SK-MEL-5 (cell line): ENCODE measurements around the gene ACACB. TPM values are rescaled to one million over a fixed set of nuclear protein-coding genes. Genes with fewer than 3 reads are reported as not detected.
"Not testable (repeated sequence)": the region's sequence is repeated elsewhere in the genome, so short reads cannot be mapped to it uniquely, and the experiment has no call there.

ENCODE experiments used
- DNase-seq: peaks from one replicate; pipeline ENCODE4 v3.0.0-alpha.2; 2016; ENCODE audit warnings: low read depth, low spot score
- in situ Hi-C: cut with HindIII; loops from 2 replicates; pipeline ENCODE4 v1.10.0; 2016; ENCODE audit warnings: low sequenced_read_pairs, high pct_unique_total_duplicates, low pct_unique_long_range_greater_than_20kb
- total RNA-seq: library from RNA; depleted of rRNA; stranded (reverse); fragments of >200 nt; shearing (Covaris generic); gene quantifications from 2 replicates; pipeline ENCODE4 v1.2.3, GENCODE V29; 2014

Gene ACACB
- total RNA-seq, 1 experiment from 2014 or later, result 5.9 TPM

- in situ Hi-C loops, result no loop called here
- DNase-seq, result no peak
These were observed 14.1 kb downstream of the ACACB start for GRCh38 chr12:109130297-109131153.

GRCh38 chr12:109131154-109132050 lies 15.0 kb downstream of the ACACB start:
- no peak for DNase-seq
- in situ Hi-C loops, result no loop called here

DNA sequence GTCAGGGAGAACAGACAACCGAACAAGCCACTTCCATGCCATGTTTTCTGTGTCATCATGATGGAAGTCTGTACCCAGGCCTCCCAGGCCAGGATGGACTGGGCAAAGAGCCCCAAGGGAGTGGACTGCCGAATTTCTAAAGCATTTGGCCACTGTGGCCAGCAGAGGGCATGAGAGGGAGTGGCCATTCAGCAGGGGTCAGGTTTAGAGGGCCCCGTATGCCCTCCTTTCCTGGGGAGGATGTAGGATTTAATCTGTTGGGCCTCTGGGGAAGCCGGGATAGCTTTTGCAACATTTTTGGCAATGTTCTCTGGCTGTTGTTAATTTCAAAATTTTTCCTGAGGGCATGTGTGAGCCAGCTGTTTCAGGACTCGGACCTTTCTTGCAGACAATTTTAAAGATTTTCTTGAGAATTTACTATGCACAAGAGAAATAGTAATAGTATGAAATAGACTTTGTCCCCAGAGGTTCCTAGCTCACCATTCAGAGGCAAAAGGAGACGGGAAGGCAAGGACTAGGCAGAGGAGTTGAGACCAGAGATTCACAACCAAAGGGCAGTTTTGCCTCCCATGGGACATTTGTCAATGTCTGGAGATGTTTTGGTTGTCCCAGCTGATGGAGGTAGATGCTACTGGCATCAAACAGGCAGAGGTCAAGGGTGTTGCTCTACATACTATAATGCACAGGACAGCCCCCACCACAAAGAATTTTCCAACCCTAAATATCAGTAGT lies 18.0 kb downstream of the ACACB start:
- in situ Hi-C loops, result no loop called here
- DNase-seq, result peak; percentile 74

DNA sequence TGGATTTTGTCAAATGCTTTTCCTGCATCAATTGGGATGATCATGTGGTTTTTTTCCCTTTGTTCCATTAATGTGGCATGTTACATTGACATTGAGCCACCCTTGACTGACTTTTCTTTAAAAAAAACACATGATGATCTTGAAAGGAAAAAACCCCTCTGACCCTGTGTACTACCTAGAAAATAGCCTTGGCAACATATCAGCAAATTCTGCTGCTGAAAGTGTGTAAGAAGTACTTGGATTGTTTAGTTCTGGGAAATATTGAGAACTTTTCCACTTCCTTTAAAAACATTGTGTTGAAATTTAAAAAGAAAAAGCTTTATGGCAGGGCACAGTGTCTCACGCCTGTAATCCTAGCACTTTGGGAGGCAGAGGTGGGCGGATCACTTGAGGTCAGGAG lies 20.7 kb downstream of the ACACB start:
- DNase-seq, result no peak
- in situ Hi-C loops, result no loop called here

- no peak for DNase-seq
- in situ Hi-C loops, result no loop called here
These were observed 23.0 kb downstream of the ACACB start for GRCh38 chr12:109139360-109139759.

GRCh38 chr12:109139791-109140190 lies 23.4 kb downstream of the ACACB start:
- in situ Hi-C loops, result no loop called here
- DNase-seq, result no peak

DNA sequence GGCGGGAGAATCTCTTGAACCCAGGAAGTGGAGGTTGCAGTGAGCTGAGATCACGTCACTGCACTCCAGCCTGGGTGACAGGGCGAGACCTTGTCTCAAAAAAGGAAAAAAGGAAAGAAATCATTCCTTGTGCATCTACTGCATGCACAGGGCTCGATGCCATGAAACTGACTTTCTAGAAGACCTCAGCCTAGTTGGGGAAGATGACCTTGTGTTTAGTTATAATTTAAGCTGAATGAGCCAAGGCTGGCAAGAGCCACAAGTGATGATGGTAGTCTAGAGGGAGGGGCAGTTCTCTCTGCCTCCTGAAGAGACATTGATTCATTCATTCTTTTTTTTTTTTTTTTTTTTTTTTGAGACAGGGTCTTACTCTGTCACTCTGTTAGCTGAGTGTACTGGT lies 24.2 kb downstream of the ACACB start:
- no peak for DNase-seq
- in situ Hi-C loops, result no loop called here

- in situ Hi-C loops, result no loop called here
- no peak for DNase-seq
These were observed 27.8 kb downstream of the ACACB start for GRCh38 chr12:109144224-109144623.

- DNase-seq, in situ Hi-C loops: not testable (repeated sequence)
These were observed 30.7 kb downstream of the ACACB start for GRCh38 chr12:109147126-109147525.

DNA sequence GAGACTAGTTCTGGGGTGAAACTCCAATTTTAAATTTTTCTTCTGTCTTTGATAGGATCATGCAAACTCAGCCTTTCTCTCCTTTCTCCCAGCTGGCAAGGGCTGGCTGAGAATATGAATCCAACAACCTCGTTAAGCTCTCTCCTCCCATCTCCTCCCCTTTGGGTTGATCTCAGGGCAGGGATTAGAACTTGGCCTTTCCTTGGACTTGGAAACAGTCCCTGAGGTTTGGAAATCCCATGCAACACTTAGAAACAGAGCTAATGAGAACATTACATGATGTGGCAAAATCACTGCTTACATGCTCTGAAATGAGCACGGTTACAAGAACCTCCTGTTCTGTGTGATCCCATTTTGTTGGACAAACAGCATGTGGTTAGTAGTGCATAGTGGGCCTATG lies 31.6 kb downstream of the ACACB start:
- DNase-seq, result no peak
- in situ Hi-C loops, result no loop called here

DNA sequence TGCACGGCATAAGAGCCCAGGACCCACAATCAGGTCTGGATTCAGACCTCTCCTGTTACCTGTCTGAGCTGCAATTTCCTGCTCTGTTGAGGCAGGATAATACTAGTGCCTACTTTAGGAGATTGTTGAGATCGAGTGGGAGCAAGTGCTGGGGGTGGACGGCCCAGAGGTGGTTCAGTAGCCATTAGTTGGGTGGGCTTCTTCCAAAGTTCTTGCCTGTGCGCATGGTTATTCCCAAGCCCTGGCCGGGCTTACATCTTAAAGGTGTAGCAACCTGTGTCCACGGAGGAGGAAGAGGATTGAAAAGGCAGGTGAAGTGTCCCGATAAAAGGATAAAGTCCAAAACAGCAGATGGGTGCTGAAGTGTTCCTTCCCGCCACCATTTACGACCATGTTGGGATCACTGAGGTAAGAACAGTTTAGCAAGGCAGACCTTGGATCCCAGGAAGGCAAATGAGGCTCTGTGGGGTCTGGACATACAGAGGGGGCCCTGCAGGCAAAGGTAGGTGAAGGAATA lies 33.8 kb downstream of the ACACB start:
- in situ Hi-C loops, result no loop called here

DNA sequence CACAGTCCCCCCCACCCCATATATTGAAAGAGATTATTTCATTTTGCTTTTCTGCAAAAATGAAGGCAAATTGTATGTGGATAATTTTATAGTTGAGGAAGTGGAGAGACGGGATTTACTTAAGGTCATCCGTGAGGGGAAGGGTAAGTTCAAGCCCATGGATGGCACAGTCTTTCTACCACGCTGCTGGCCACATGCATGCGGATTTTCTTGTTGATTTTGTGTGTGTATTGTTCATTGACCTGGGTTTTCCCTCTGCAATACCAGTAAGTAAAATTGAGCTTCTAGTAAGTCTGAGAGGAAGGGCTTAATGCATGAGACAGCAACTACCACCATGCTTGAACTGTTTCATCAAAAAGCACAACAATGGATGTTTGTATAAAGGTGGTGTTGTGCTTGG lies 35.1 kb downstream of the ACACB start:
- no peak for DNase-seq
- in situ Hi-C loops, result no loop called here

More for the DNA sequence above, 33.8 kb downstream of the ACACB start:
- DNase-seq, result no peak

DNA sequence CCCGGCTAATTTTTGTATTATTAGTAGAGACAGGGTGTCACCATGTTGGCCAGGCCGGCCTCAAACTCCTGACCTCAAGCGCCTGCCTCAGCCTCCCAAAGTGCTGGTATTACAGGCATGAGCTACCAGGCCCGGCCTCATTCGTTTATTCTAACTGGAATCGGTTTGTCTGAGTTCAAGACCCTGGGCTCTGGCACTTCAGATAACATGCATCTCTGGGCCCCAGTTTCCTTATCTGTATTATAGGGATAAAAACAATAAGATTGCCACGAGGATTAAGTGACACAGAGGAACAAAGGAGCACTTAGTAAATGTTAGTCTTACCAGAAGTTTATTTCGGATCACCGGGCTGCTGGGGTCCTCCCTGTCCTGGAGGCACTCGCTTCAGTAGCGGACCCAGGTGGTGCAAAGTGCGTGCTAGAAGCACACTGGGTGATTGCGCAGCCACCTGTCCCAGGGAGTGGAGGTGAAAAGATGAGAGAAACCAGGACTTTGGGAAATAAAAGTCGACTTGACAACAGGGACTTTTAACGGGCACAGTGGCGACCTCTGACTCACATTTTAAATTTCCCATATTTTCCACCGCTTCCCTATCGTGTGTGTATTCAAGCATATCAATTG lies 37.5 kb downstream of the ACACB start:
- DNase-seq, result no peak
- in situ Hi-C loops, result no loop called here

GRCh38 chr12:109154451-109155438 lies 38.4 kb downstream of the ACACB start:
- in situ Hi-C loops, result no loop called here
- peak; percentile 85 for DNase-seq

DNA sequence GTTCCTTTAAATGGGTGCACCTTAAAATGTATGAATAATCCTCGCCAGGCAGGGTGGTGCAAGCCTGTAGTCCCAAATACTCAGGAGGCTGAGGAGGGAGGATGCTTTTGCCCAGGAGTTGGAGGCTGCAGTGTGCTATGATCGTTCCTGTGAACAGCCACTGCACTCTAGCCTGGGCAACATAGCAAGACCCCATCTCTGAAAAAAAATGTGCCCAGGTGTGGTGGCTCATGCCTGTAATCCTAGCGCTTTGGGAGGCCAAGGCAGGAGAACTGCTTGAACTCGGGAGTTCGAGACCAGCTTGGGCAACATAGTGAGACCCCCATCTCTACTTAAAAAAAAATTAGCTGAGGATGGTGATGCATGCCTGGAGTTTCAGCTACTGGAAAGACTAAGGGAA lies 39.6 kb downstream of the ACACB start:
- in situ Hi-C loops, result no loop called here
- no peak for DNase-seq

DNA sequence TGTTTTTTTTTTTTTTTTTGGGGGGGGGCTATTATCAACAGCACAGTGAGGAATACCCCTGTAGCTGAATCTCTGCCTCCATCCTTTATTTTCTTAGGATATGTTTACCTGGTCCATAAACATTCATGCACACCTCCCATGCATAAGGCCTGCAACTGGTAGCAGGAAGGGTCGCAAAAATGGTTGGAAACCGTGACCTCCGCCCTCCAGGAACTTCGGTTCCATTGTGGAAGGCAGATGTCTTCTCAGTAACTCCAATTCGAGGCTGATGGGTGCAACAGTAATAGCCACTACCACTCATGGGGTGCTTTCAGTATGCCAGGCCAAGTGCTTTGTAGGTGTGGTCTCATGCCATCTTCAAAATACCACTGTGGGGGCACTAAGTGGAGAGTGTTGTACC lies 40.2 kb downstream of the ACACB start:
- DNase-seq, result no peak
- in situ Hi-C loops, result no loop called here
